IMR-90 (cell line): Measurements from ENCODE around the gene CLDN34. TPM values are rescaled to one million over a fixed set of nuclear protein-coding genes. Genes with fewer than 3 reads are reported as not detected.

Experiments
- ATAC-seq: fragments of 200-7000 bp; cut with Tn5 transposase; 2 replicates; pipeline ENCODE4 v1.9.1; 2020; ENCODE audit warnings: low read depth, mild to moderate bottlenecking, moderate library complexity
- BruUV-seq: library from RNA; stranded (reverse); fragments of 400-500 nt; replicated peaks from 2 replicates; lab custom pipeline; 2021; lab: Mats Ljungman, UMichigan
- CTCF ChIA-PET: fragments of 300-600 bp; formaldehyde crosslinking; extraction: SDS; loops from one replicate; lab custom pipeline; 2021; ENCODE audit warnings: antibody characterized with exemption; lab: Yijun Ruan, JAX
- POLR2A ChIA-PET: fragments of 300-600 bp; sonication (Branson Sonifier 250); formaldehyde crosslinking; loops from one replicate; lab custom pipeline; 2022; ENCODE audit warnings: antibody characterized with exemption; ENCODE audit not compliant: unreplicated experiment; lab: Charles Lee
- DNase-seq: peaks from one replicate; pipeline ENCODE4 v3.0.0; 2013
- H2AFZ ChIP-seq: replicated peaks from 2 replicates; pipeline ENCODE3; 2013; ENCODE audit warnings: low read length, mild to moderate bottlenecking; ENCODE audit not compliant: poor library complexity
- H2AK5ac ChIP-seq: 2 replicates; pipeline ENCODE4 v1.6.1; 2013; ENCODE audit warnings: low read depth, low read length, inconsistent platforms
- H2AK9ac ChIP-seq: replicated peaks from 2 replicates; pipeline ENCODE3; 2013; ENCODE audit warnings: mild to moderate bottlenecking, low read depth, low read length, moderate library complexity; ENCODE audit not compliant: poor library complexity
- H2BK120ac ChIP-seq: 2 replicates; pipeline ENCODE4 v1.6.1; 2013; ENCODE audit warnings: low read depth, low read length, inconsistent platforms
- H2BK15ac ChIP-seq: 3 replicates; pipeline ENCODE4 v1.6.1; 2013; ENCODE audit warnings: low read depth, low read length, inconsistent platforms
- H2BK20ac ChIP-seq: 2 replicates; pipeline ENCODE4 v1.6.1; 2013; ENCODE audit warnings: low read depth, mild to moderate bottlenecking, inconsistent platforms, low read length, moderate library complexity
- H2BK5ac ChIP-seq: 2 replicates; pipeline ENCODE4 v1.6.1; 2013; ENCODE audit warnings: mild to moderate bottlenecking, low read depth, low read length, inconsistent platforms; ENCODE audit not compliant: poor library complexity, severe bottlenecking
- H3K14ac ChIP-seq: replicated peaks from 2 replicates; pipeline ENCODE4 v1.6.1; 2013; ENCODE audit warnings: low read depth, low read length, inconsistent platforms
- H3K18ac ChIP-seq: 2 replicates; pipeline ENCODE4 v1.6.1; 2013; ENCODE audit warnings: low read depth, low read length, control low read depth
- H3K23ac ChIP-seq: 2 replicates; pipeline ENCODE4 v1.6.1; 2013; ENCODE audit warnings: low read depth, low read length, inconsistent platforms
- H3K27ac ChIP-seq: 2 replicates; pipeline ENCODE4 v1.5.1; 2013; ENCODE audit warnings: mild to moderate bottlenecking, control low read depth, low read length; ENCODE audit not compliant: insufficient read depth
- H3K27me3 ChIP-seq: 2 replicates; pipeline ENCODE4 v1.6.1; 2013; ENCODE audit warnings: low read length; ENCODE audit not compliant: control insufficient read depth, insufficient read depth
- H3K36me3 ChIP-seq: 2 replicates; pipeline ENCODE4 v1.6.1; 2013; ENCODE audit warnings: low read length, mixed read lengths; ENCODE audit not compliant: control insufficient read depth, insufficient read depth
- H3K4ac ChIP-seq: 2 replicates; pipeline ENCODE4 v1.6.1; 2013; ENCODE audit warnings: low read depth, low read length, inconsistent platforms
- H3K4me1 ChIP-seq: 2 replicates; pipeline ENCODE4 v1.6.1; 2013; ENCODE audit warnings: low read length, mixed read lengths; ENCODE audit not compliant: control insufficient read depth, insufficient read depth
- H3K4me2 ChIP-seq: 2 replicates; pipeline ENCODE4 v1.6.1; 2013; ENCODE audit warnings: low read depth, mild to moderate bottlenecking, control low read depth, low read length, moderate library complexity
- H3K4me3 ChIP-seq: 2 replicates; pipeline ENCODE4 v1.5.1; 2013; ENCODE audit warnings: low read depth, mild to moderate bottlenecking, control low read depth, low read length, moderate library complexity; ENCODE audit not compliant: insufficient read depth
- H3K56ac ChIP-seq: 2 replicates; pipeline ENCODE4 v1.6.1; 2013; ENCODE audit warnings: low read length, inconsistent platforms; ENCODE audit not compliant: insufficient read depth; ENCODE audit errors: extremely low read depth
- H3K79me1 ChIP-seq, 2 experiments: 2 replicates each; pipeline ENCODE4 v1.6.1; 2013; ENCODE audit warnings: low read length in 2 of 2, inconsistent platforms in 1 of 2, low read depth in 1 of 2
- H3K9ac ChIP-seq: 2 replicates; pipeline ENCODE4 v1.6.1; 2013; ENCODE audit warnings: low read depth, low read length, control low read depth
- H3K9me1 ChIP-seq: 2 replicates; pipeline ENCODE4 v1.6.1; 2013; ENCODE audit warnings: low read length, inconsistent platforms; ENCODE audit not compliant: insufficient read depth
- H3K9me3 ChIP-seq: 2 replicates; pipeline ENCODE4 v1.6.1; 2013; ENCODE audit warnings: low read length; ENCODE audit not compliant: control insufficient read depth, insufficient read depth
- H4K20me1 ChIP-seq: 2 replicates; pipeline ENCODE4 v1.6.1; 2013; ENCODE audit warnings: low read length, inconsistent platforms; ENCODE audit not compliant: insufficient read depth
- H4K5ac ChIP-seq: 2 replicates; pipeline ENCODE4 v1.6.1; 2013; ENCODE audit warnings: mild to moderate bottlenecking, low read depth, low read length, control low read depth
- H4K8ac ChIP-seq, 2 experiments: 2 replicates each; pipeline ENCODE4 v1.6.1; 2013; ENCODE audit warnings: low read depth in 2 of 2, low read length in 2 of 2, control low read depth in 1 of 2, inconsistent platforms in 1 of 2
- H4K91ac ChIP-seq: 2 replicates; pipeline ENCODE4 v1.6.1; 2013; ENCODE audit warnings: low read depth, low read length, inconsistent platforms; ENCODE audit not compliant: insufficient read depth
- BHLHE40 ChIP-seq: fragments of 150-350 bp; IDR thresholded peaks from 2 replicates; pipeline ENCODE4 v1.6.1; 2016; ENCODE audit warnings: mild to moderate bottlenecking, low read depth, low read length
- CHD1 ChIP-seq: IDR thresholded peaks from 2 replicates; pipeline ENCODE4 v1.6.1; 2012; ENCODE audit warnings: low read depth, low read length, improper control_type of control experiment
- FOS ChIP-seq: fragments of 150-350 bp; IDR thresholded peaks from 2 replicates; pipeline ENCODE4 v1.6.1; 2016; ENCODE audit warnings: low read depth, low read length
- MAFK ChIP-seq: IDR thresholded peaks from 2 replicates; pipeline ENCODE4 v1.6.1; 2012; ENCODE audit warnings: low read depth, low read length, improper control_type of control experiment
- POLR2A ChIP-seq: IDR thresholded peaks from 2 replicates; pipeline ENCODE4 v1.6.1; 2012; ENCODE audit warnings: mild to moderate bottlenecking, low read depth, low read length
- RFX5 ChIP-seq: IDR thresholded peaks from 2 replicates; pipeline ENCODE4 v1.8.0; 2012; ENCODE audit warnings: low read depth, mild to moderate bottlenecking, low read length, moderate library complexity
- WGBS, 2 experiments: methylation state at CpG; one replicate each; pipeline versions ENCODE4 v1.1.5 to v1.1.7; 2013; ENCODE audit warnings: missing lambda C conversion rate in 2 of 2; ENCODE audit not compliant: insufficient read length in 1 of 2; ENCODE audit errors: extremely low coverage in 2 of 2; 5-methylcytosine and 5-hydroxymethylcytosine counted together
- dilution Hi-C: fragments of 300-500 bp; cut with HindIII; formaldehyde crosslinking; loops from one replicate; pipeline ENCODE4 v1.14.3; 2018; ENCODE audit warnings: low sequenced_read_pairs; ENCODE audit not compliant: unreplicated experiment
- in situ Hi-C: fragments of 300-500 bp; cut with MboI; formaldehyde crosslinking; loops from 3 replicates; pipeline ENCODE4 v1.14.3; 2019; ENCODE audit warnings: low sequenced_read_pairs, inconsistent platforms, mixed read lengths
- intact Hi-C: fragments of 100-400 bp; cut with micrococcal nuclease; formaldehyde crosslinking; loops from 2 replicates; pipeline ENCODE4 v1.10.0; 2022
- polyA plus RNA-seq, 3 experiments: library from polyadenylated mRNA; depleted of rRNA; stranded (reverse); fragments of >200 nt; gene quantifications; 2 replicates each; pipeline ENCODE4 v1.2.3, GENCODE V29; 2012; ENCODE audit warnings: low replicate concordance in 1 of 3
- total RNA-seq: library from RNA; depleted of rRNA; stranded (reverse); fragments of >200 nt; gene quantifications from 2 replicates; pipeline ENCODE4 v1.2.3, GENCODE V29; 2012
- TF ChIP-seq, protein P1 (sequence below): fragments of 150-350 bp; IDR thresholded peaks from 2 replicates; pipeline ENCODE4 v1.6.1; 2016; ENCODE audit warnings: low read depth, mild to moderate bottlenecking, low read length, moderate library complexity, borderline replicate concordance
- TF ChIP-seq, protein P2 (sequence below): conservative IDR thresholded peaks from 2 replicates; pipeline ENCODE4 v1.5.1; 2012; ENCODE audit warnings: mild to moderate bottlenecking, low read depth, low read length, improper control_type of control experiment

CLDN34 gene
- total and polyA plus RNA-seq, 2 of the 4 experiments (the other 2 are of a cell fraction), result 0.14 TPM; not detected in 1

DNA sequence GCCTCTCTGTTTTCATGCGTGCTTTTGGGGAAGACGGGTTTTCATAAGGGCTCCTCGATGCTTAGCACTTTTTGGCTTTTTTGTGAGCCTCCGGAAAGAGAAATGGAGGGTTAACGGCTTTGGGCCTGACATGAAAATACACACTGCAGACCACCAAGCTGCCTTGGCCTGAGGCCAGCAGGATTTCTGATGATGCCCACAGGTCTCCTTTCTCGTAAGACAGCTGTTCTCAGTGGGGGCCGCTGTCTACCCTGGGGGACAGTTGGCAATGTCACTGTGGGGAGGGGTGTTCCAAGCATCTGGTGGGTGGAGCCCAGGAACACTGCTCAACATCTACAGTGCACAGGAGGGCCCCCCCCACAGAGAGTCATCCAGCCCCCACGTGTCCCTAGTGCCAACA lies 29.4 kb upstream of the CLDN34 start:
- in situ Hi-C loops (no loop called here), dilution Hi-C loops (no loop called here), intact Hi-C loops (no loop called here)
- Histone ChIP-seq H3K79me1 (0 out of 4 replicates have a peak, but pooled peaks cover 3 to 5% of the 10 kb centered on the region in 2 experiments), H3K56ac (no peak overlapping the region), H2BK120ac (no peak overlapping the region), H2BK15ac (no peak overlapping the region), H3K27me3 (no peaks in the 10 kb centered on the region), H3K4me2 (no peak overlapping the region), H3K9me1 (no peaks in the 10 kb centered on the region), H3K9me3 (peaks cover 7% of the 10 kb centered on the region; the same call in 1 of the 2 replicates), H2AFZ (no peak overlapping the region), H3K18ac (no peak overlapping the region), H3K4ac (no peak overlapping the region), H4K8ac (no peak overlapping the region), H3K27ac (no peak overlapping the region), H4K20me1 (no peaks in the 10 kb centered on the region), H2AK5ac (no peak overlapping the region), H2AK9ac (no peak overlapping the region), H4K91ac (no peak overlapping the region), H3K23ac (no peak overlapping the region), H2BK20ac (no peak overlapping the region), H3K4me3 (no peak overlapping the region), H3K36me3 (peaks cover 11% of the 10 kb centered on the region), H3K14ac (no peak overlapping the region), H3K4me1 (no peaks in the 10 kb centered on the region), H4K5ac (no peak overlapping the region), H2BK5ac (no peak overlapping the region), H3K9ac (no peak overlapping the region)
- CTCF ChIA-PET, result no interaction called here
- TF ChIP-seq POLR2A (no peak), RFX5 (no peak), FOS (no peak), BHLHE40 (no peak), MAFK (no peak), CHD1 (no peak)
- TF ChIP-seq, protein P1, sequence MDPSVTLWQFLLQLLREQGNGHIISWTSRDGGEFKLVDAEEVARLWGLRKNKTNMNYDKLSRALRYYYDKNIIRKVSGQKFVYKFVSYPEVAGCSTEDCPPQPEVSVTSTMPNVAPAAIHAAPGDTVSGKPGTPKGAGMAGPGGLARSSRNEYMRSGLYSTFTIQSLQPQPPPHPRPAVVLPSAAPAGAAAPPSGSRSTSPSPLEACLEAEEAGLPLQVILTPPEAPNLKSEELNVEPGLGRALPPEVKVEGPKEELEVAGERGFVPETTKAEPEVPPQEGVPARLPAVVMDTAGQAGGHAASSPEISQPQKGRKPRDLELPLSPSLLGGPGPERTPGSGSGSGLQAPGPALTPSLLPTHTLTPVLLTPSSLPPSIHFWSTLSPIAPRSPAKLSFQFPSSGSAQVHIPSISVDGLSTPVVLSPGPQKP, result no peak
- TF ChIP-seq, protein P2, sequence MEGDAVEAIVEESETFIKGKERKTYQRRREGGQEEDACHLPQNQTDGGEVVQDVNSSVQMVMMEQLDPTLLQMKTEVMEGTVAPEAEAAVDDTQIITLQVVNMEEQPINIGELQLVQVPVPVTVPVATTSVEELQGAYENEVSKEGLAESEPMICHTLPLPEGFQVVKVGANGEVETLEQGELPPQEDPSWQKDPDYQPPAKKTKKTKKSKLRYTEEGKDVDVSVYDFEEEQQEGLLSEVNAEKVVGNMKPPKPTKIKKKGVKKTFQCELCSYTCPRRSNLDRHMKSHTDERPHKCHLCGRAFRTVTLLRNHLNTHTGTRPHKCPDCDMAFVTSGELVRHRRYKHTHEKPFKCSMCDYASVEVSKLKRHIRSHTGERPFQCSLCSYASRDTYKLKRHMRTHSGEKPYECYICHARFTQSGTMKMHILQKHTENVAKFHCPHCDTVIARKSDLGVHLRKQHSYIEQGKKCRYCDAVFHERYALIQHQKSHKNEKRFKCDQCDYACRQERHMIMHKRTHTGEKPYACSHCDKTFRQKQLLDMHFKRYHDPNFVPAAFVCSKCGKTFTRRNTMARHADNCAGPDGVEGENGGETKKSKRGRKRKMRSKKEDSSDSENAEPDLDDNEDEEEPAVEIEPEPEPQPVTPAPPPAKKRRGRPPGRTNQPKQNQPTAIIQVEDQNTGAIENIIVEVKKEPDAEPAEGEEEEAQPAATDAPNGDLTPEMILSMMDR, result no peak
- BruUV-seq, result no TSS peak
- ATAC-seq (no peak), DNase-seq (no peak)
- POLR2A ChIA-PET, result no interaction called here
- 80% methylated on average over 1 of the region's 8 CpGs; no CpG with 5 or more reads in 1 of the 2 experiments for WGBS, 2 experiments
